Measurements from ENCODE around the gene MARS2. TPM values are rescaled to one million over a fixed set of nuclear protein-coding genes. Genes with fewer than 3 reads are reported as not detected.
"Not testable (repeated sequence)": the region's sequence is repeated elsewhere in the genome, so short reads cannot be mapped to it uniquely, and the experiment has no call there.

MARS2 gene
- total RNA-seq, 4 donors from 2014 or later: 2.8 to 6.7 (median 4.2) TPM

DNA sequence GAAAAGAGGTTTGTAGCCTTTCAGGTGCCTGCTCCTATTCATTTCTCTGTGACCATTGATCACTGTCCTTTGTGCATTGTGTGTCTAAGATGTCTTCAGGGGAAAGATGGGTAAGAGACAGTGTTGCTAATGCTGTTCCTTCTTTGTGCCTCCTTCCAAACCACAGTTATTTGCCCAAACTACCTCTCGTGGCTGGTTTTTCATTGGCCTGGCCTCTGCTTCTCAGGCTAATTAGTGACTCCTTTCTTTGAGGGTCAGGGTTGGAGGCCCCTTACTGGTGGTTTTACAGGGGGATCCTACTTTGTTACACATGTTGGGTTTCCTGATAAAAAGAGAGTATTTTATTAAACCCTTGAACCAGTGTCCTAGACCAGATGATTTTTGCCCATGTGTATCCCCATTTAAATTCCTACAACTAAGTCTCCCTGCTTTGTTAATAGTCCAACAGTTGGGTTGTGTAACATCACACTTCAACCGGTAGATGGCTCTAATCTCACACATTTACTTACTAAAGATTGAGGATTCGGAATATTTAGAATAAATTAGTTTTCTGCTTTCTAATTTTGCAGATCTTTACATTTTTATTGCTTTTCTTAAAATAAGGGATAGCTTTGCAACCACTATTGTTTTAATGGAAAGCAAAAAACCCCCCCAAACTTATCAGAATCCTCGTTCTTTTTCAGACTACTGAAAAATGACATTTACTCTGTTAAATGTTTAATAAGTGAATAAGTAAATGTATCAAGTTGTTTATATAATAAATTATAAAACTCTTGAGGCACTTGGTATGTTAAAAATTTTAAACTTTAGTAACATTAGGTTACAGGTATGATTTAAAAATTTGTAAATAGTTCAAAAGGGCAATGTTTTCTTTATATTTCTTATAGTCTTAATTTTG is 2.4 kb downstream of the MARS2 start:
- WGBS, 2 donors (ENCODE audit: low coverage in 1 of 2): 0 to 8% methylated on average over 1 to 4 of the region's 4 CpGs
- H3K27ac ChIP-seq: no peak overlapping the region
- peaks cover 0 to 43% (median 19%) of the 10 kb centered on the region in 3 donors for H3K4me1 ChIP-seq
- no peak for ATAC-seq
- no peaks in the 10 kb centered on the region for H3K9me3 ChIP-seq
- TF ChIP-seq EP300 (IDR thresholded peaks at IDR 0.05): no peak
- TF ChIP-seq, protein P1, sequence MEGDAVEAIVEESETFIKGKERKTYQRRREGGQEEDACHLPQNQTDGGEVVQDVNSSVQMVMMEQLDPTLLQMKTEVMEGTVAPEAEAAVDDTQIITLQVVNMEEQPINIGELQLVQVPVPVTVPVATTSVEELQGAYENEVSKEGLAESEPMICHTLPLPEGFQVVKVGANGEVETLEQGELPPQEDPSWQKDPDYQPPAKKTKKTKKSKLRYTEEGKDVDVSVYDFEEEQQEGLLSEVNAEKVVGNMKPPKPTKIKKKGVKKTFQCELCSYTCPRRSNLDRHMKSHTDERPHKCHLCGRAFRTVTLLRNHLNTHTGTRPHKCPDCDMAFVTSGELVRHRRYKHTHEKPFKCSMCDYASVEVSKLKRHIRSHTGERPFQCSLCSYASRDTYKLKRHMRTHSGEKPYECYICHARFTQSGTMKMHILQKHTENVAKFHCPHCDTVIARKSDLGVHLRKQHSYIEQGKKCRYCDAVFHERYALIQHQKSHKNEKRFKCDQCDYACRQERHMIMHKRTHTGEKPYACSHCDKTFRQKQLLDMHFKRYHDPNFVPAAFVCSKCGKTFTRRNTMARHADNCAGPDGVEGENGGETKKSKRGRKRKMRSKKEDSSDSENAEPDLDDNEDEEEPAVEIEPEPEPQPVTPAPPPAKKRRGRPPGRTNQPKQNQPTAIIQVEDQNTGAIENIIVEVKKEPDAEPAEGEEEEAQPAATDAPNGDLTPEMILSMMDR (IDR thresholded peaks at IDR 0.05): peak; percentile 63 to 72 (median 68)
- no peaks in the 10 kb centered on the region for H3K27me3 ChIP-seq
- no peaks in the 10 kb centered on the region for H3K36me3 ChIP-seq
- peak overlapping the region in 1 of 2 donors; percentile 67 for H3K4me3 ChIP-seq

DNA sequence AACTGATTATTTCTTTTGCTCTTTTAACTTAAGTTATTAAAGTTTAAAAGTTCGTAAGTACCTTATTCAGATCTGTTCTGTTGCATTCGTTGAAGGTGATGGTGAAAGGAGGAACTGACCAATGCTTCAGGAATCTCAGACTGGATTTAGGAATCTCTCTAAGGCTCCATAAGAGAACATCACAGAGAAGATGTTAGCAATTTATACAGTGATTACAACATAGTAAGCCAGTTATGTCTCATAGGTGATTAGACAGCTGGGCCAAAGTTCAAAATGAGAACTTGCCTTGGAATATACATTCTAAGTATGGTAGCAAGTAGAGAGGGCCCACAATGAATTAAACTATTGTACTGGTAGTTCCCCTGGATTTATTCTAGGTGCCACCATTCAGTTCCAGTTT is 3.2 kb downstream of the MARS2 start:
- no peak overlapping the region for H3K4me3 ChIP-seq
- H3K36me3 ChIP-seq: peaks cover 0 to 4% of the 10 kb centered on the region in 2 donors
- no peaks in the 10 kb centered on the region for H3K27me3 ChIP-seq
- ATAC-seq: no peak
- 38 to 56% methylated on average over 2 of the region's 2 CpGs for WGBS, 2 donors (ENCODE audit: low coverage in 1 of 2)
- TF ChIP-seq EP300 (IDR thresholded peaks at IDR 0.05): no peak
- TF ChIP-seq, protein P1 (IDR thresholded peaks at IDR 0.05): no peak
- no peak for TF ChIP-seq POLR2AphosphoS5 (IDR thresholded peaks at IDR 0.05)
- TF ChIP-seq POLR2A (IDR thresholded peaks at IDR 0.05): no peak
- no peaks in the 10 kb centered on the region for H3K9me3 ChIP-seq
- no peak overlapping the region for H3K27ac ChIP-seq
- H3K4me1 ChIP-seq: peaks cover 0 to 43% (median 19%) of the 10 kb centered on the region in 3 donors

DNA sequence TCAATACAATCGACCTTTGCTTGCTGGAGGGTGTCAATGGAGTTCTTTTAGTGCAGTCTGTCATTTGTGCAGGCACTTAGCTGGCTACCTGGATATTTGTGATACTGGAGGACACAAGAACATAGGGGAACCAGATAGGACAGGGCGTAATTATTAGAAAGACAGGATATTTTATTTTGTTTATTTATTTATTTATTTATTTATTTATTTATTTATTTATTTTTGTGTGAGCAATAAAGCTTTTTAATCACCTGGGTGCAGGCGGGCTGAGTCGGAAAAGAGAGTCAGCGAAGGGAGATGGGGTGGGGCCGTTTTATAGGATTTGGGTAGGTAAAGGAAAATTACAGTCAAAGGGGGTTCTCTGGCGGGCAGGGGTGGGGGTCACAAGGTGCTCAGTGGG is 4.0 kb downstream of the MARS2 start:
- not testable (repeated sequence) for H3K4me3 ChIP-seq, ATAC-seq, H3K27me3 ChIP-seq, H3K36me3 ChIP-seq, H3K27ac ChIP-seq, H3K9me3 ChIP-seq
- WGBS, 2 donors (ENCODE audit: low coverage in 1 of 2): 74 to 87% methylated on average over 6 to 7 of the region's 7 CpGs
- H3K4me1 ChIP-seq: peaks cover 0 to 43% (median 19%) of the 10 kb centered on the region in 3 donors

DNA sequence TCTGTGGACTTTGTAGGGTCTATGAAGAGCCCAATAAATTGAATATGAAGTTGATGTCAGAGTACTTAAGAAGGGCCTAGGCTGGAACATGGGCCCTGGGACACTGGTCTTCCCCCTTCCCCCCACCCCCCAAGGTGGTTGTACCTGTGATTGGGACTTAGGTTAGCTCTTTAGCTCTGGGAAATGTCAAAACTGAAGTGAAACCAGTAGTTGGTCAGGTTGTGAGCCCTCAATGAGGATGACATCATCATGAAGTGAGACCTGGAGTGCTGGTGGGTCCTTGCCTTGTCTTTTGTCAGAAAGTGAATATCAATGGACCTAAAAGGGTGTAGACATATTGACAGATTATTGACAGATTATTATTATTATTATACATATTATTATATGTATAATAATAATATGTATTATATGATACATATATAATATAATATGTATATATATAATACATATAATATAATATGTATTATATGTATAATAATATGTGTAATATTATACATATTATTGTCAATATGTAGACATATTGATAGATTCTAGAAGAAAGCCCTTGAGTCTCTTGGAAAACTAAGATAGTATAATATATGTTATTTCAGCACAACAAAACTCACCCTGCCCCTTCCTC is 5.4 kb downstream of the MARS2 start:
- TF ChIP-seq POLR2AphosphoS5 (IDR thresholded peaks at IDR 0.05): no peak
- TF ChIP-seq, protein P1 (IDR thresholded peaks at IDR 0.05): no peak
- TF ChIP-seq EP300 (IDR thresholded peaks at IDR 0.05): no peak
- TF ChIP-seq POLR2A (IDR thresholded peaks at IDR 0.05): no peak
- no peaks in the 10 kb centered on the region for H3K9me3 ChIP-seq
- H3K4me1 ChIP-seq: peaks cover 0 to 43% (median 19%) of the 10 kb centered on the region in 3 donors
- H3K4me3 ChIP-seq: no peak overlapping the region
- peaks cover 0 to 4% of the 10 kb centered on the region in 2 donors for H3K36me3 ChIP-seq
- ATAC-seq: no peak
- H3K27me3 ChIP-seq: no peaks in the 10 kb centered on the region
- H3K27ac ChIP-seq: no peak overlapping the region

DNA sequence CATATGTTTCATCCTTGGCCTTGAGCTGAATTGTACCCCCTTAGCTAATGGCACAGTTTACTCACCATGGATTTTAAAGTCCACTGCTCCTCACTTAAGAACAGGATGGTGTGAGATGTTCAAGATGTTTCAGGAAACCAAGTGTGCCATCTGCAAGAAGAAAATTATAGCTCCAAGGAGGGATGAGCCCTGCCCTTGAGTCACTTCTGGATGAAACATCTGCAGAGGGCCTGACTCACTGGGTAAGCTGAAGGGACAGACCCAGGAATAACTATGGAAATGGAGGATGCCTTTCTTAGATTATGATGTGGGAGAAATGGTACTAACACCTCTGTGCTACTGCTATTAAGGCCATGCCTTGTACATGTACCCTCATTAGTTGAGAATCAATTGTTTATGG is 6.4 kb downstream of the MARS2 start:
- TF ChIP-seq POLR2AphosphoS5 (IDR thresholded peaks at IDR 0.05): no peak
- no peak for TF ChIP-seq EP300 (IDR thresholded peaks at IDR 0.05)
- TF ChIP-seq, protein P1 (IDR thresholded peaks at IDR 0.05): no peak
- no peak for TF ChIP-seq POLR2A (IDR thresholded peaks at IDR 0.05)
- H3K4me1 ChIP-seq: peaks cover 0 to 34% (median 13%) of the 10 kb centered on the region in 3 donors

More for the DNA sequence above, 6.4 kb downstream of the MARS2 start:
- no peak for ATAC-seq
- H3K27ac ChIP-seq: no peak overlapping the region
- no peaks in the 10 kb centered on the region for H3K9me3 ChIP-seq
- peaks cover 0 to 4% of the 10 kb centered on the region in 2 donors for H3K36me3 ChIP-seq
- no peak overlapping the region for H3K4me3 ChIP-seq
- no peaks in the 10 kb centered on the region for H3K27me3 ChIP-seq

Data from gastroesophageal sphincter (tissue), 4 donors.